Lower leg skin (tissue), 4 donors: ENCODE data around the gene LRFN2. TPM values are rescaled to one million over a fixed set of nuclear protein-coding genes. Genes with fewer than 3 reads are reported as not detected.

ENCODE experiments used
- DNase-seq, 2 donors: peaks; one replicate each; pipeline ENCODE4 v3.0.0-alpha.2; 2019; ENCODE audit warnings: low spot score in 2 of 2
- H3K4me3 ChIP-seq: fragments of 200-600 bp; sonication (generic); 2 replicates; pipeline ENCODE4 v1.5.1; 2017; ENCODE audit warnings: mild to moderate bottlenecking, low read depth; ENCODE audit not compliant: poor library complexity, severe bottlenecking
- CTCF ChIP-seq, 3 donors: fragments of 450-650 bp; IDR thresholded peaks; one replicate each; pipeline ENCODE4 v1.5.1; 2016; ENCODE audit warnings: antibody characterized with exemption in 3 of 3, mild to moderate bottlenecking in 3 of 3, moderate library complexity in 2 of 3
- POLR2A ChIP-seq, 2 donors: fragments of 450-650 bp; IDR thresholded peaks; one replicate each; pipeline ENCODE4 v1.6.1; 2016 to 2017; ENCODE audit warnings: antibody characterized with exemption in 2 of 2, mild to moderate bottlenecking in 1 of 2, moderate library complexity in 1 of 2
- WGBS, 2 donors: methylation state at CpG; one replicate each; pipeline ENCODE4 v1.1.5; 2018; 5-methylcytosine and 5-hydroxymethylcytosine counted together
- intact Hi-C: fragments of 100-400 bp; cut with DNase I; formaldehyde crosslinking; loops from one replicate; pipeline ENCODE4 v1.15.0; 2023; ENCODE audit warnings: low total_unique reads
- total RNA-seq, 4 donors: library from RNA; depleted of rRNA; stranded (reverse); fragments of >200 nt; gene quantifications; one replicate each; pipeline ENCODE4 v1.1.0, GENCODE V29; 2016

Gene LRFN2
- total RNA-seq, 4 donors from 2014 or later = 0.10 TPM; not detected in 3

- WGBS, 2 donors = 81 to 88% methylated on average over 4 of the region's 4 CpGs
- TF ChIP-seq CTCF (IDR thresholded peaks at IDR 0.05) (no peak), POLR2A (IDR thresholded peaks at IDR 0.05) (no peak)
- intact Hi-C loops = no loop called here
- DNase-seq = no peak
- H3K4me3 ChIP-seq = no peak overlapping the region
These were observed 115.9 kb downstream of the LRFN2 start for GRCh38 chr6:40471243-40471642.

- intact Hi-C loops = no loop called here
- TF ChIP-seq CTCF (IDR thresholded peaks at IDR 0.05) (no peak), POLR2A (IDR thresholded peaks at IDR 0.05) (no peak)
- no peak for DNase-seq
- H3K4me3 ChIP-seq = no peak overlapping the region
- WGBS, 2 donors = 58 to 79% methylated on average over 3 of the region's 3 CpGs
These were observed 117.8 kb downstream of the LRFN2 start for GRCh38 chr6:40469323-40469722.

GRCh38 chr6:40466986-40467539 lies 120.1 kb downstream of the LRFN2 start:
- DNase-seq = no peak
- no peak for TF ChIP-seq POLR2A (IDR thresholded peaks at IDR 0.05)
- 90 to 96% methylated on average over 3 of the region's 3 CpGs for WGBS, 2 donors
- intact Hi-C loops = no loop called here
- H3K4me3 ChIP-seq = no peak overlapping the region

- intact Hi-C loops = no loop called here
These were observed 125.5 kb downstream of the LRFN2 start for GRCh38 chr6:40461643-40462042.

GRCh38 chr6:40460380-40460779 lies 126.8 kb downstream of the LRFN2 start:
- 48 to 55% methylated on average over 1 of the region's 1 CpG for WGBS, 2 donors
- DNase-seq = no peak
- H3K4me3 ChIP-seq = no peak overlapping the region
- intact Hi-C loops = no loop called here
- TF ChIP-seq POLR2A (IDR thresholded peaks at IDR 0.05) (no peak), CTCF (IDR thresholded peaks at IDR 0.05) (no peak)

More at GRCh38 chr6:40461643-40462042, 125.5 kb downstream of the LRFN2 start:
- H3K4me3 ChIP-seq = no peak overlapping the region
- no peak for DNase-seq
- TF ChIP-seq CTCF (IDR thresholded peaks at IDR 0.05) (no peak), POLR2A (IDR thresholded peaks at IDR 0.05) (no peak)
- WGBS, 2 donors = 89 to 90% methylated on average over 3 of the region's 3 CpGs

- 87 to 90% methylated on average over 1 of the region's 1 CpG for WGBS, 2 donors
- no peak overlapping the region for H3K4me3 ChIP-seq
- TF ChIP-seq CTCF (IDR thresholded peaks at IDR 0.05) = no peak
- no peak for TF ChIP-seq POLR2A (IDR thresholded peaks at IDR 0.05)
- DNase-seq = no peak
- intact Hi-C loops = no loop called here
These were observed 129.9 kb downstream of the LRFN2 start for GRCh38 chr6:40457261-40457660.
